Fibroblast of peridontal ligament (primary cell): Measurements from ENCODE around the gene SLC8B1.

Experiments used
- DNase-seq: peaks from one replicate; pipeline ENCODE4 v3.0.0-alpha.2; 2010; ENCODE audit errors: extremely low read depth

Gene SLC8B1

DNA sequence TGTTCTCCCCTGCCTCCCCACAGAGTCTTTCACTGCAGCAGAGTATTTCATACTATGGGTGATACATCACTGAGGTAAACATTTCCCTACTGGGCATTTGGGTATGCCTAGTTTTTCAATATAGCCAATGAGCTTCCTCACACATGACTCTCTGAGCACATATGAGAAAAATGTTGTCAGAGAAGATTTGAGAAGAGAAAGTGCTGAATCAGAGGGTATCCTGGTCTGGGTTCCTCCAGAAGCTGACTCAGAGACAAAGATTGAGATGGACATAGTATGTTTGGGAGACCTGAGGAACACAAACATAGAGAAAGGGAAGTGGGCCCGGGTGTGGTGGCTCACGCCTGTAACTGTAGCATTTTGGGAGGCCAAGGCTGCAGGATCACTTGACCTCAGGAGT is 12.6 kb downstream of the SLC8B1 start:
- DNase-seq = peak; percentile 85

DNA sequence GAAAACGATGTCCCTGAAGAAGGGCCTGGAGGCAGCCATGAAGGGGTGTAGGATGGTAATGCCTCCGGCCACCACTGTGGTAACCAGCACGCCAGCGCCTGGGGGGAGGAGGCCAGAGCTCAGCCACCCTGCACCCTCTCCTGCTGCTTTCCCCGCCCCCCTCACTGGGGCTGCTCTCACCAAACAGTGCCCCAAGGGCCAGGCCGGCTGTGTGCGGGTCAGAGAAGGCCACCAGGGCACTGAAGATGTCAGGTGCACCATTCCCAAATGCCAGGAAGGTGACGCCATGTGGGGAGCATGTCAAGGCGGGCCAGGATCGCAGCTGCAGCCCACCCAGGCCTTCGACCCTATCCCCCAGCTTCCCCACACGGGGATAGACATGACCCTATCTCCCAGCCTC is 14.5 kb downstream of the SLC8B1 start:
- DNase-seq = no peak

- no peak for DNase-seq
These were observed 15.8 kb downstream of the SLC8B1 start for GRCh38 chr12:113318900-113319628.

GRCh38 chr12:113318046-113318656 is 16.8 kb downstream of the SLC8B1 start:
- DNase-seq = no peak

- DNase-seq = no peak
These were observed 17.8 kb downstream of the SLC8B1 start for GRCh38 chr12:113317122-113317521.

DNA sequence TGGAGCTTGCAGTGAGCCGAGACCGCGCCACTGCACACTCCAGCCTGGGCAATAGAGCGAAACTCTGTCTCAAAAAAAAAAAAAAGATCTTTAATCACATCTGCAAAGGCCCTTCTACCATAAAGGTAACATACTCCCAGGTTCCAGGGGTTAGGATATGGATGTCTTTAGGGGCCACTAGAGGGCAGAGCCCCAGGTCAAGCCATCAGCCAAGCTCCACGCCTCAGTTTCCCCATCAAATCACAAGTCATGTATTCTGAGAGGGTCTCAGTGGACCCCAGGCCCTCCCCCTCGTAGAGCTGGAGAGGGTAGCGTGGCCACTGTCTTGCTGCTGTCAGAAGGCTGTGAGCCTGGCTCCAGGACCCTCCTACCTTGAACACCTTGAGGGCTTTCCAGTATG is 18.8 kb downstream of the SLC8B1 start:
- DNase-seq = no peak

GRCh38 chr12:113315358-113315757 is 19.6 kb downstream of the SLC8B1 start:
- no peak for DNase-seq

GRCh38 chr12:113314121-113314529 is 20.8 kb downstream of the SLC8B1 start:
- no peak for DNase-seq

- DNase-seq = no peak
These were observed 24.4 kb downstream of the SLC8B1 start for GRCh38 chr12:113310489-113310888.

DNA sequence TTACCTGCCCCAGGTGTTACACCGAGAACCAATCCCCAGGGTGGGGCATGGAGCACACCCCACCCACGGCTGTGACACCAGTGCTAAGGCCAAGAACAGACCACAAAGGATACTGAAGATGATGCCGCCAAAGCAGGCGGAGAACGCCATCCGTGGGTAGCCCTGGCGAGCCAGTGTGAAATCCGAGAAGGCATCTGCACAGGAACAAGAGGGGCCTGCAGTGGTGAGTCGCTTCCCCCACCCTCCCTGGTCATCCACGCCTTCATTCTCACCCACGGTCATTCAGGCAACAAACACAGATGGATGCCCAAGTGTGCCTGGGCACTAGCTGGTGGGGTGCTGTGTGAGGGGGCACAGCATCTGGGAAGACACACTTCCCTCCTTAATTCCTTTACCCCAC is 28.5 kb downstream of the SLC8B1 start:
- DNase-seq = no peak

DNA sequence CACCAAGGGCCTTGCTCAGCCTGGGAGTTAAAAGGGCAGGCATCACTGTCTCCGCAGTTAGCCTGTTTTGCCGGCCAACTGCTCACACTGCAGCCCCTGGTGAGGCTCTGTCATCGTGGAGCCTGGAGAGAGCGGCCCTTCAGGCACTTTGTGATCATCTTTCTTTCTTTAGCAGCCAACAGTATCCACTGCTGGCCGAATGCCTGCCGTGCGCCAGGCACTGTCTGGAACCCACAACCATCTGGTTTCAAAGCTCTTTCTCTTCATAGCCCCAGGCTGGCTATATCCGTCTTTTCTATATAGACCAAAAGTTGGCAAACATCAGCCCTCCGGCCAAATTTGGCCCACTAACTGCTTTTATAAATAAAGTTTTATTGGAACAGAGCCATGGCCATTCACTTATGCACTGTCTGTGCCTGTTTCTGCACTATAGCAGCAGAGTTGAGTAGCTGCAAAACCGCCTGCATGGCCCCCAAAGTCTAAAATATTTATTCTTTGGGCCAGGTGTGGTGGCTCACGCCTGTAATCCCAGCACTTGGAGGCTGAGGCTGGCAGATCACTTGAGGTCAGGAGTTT is 29.5 kb downstream of the SLC8B1 start:
- DNase-seq = no peak

- no peak for DNase-seq
These were observed 31.8 kb downstream of the SLC8B1 start for GRCh38 chr12:113302886-113303640.

GRCh38 chr12:113302466-113302865 is 32.4 kb downstream of the SLC8B1 start:
- no peak for DNase-seq

GRCh38 chr12:113301811-113302210 is 33.1 kb downstream of the SLC8B1 start:
- no peak for DNase-seq

- peak; percentile 69 for DNase-seq
These were observed 35.2 kb downstream of the SLC8B1 start for GRCh38 chr12:113299619-113300237.

DNA sequence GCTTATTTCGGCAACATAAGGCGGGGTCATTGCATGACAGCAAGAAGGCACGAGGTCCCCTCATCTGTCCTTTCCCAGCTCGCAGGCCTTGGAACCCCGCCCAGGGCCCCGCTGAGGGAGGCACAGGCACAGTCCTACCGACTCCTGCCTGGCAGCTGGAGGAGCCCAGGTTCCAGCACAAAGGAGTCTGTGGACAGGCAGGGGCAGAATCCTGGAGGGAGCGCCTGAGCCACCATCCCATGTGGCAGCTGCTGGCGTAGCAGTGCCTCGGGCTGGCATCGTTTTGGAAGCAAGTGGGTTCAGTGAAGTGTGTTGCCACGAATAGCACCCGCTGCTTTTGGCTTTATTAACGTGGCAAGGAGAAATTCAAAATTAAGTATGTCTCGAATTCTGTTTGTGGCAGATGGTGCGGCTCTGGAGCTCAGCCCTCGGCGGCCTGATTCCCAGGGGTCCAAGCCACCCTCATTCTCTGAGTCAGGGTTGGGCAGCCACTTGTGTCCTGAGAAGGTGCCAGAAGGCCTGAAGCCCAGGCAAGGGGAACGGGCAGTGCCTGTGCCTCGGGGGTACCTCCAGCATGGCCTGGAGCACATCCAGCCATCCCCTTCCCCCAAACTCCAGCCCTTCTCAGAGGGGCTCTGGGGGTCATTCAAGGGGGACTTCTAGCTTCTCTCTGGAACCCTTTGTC is 35.9 kb downstream of the SLC8B1 start:
- DNase-seq = no peak

DNA sequence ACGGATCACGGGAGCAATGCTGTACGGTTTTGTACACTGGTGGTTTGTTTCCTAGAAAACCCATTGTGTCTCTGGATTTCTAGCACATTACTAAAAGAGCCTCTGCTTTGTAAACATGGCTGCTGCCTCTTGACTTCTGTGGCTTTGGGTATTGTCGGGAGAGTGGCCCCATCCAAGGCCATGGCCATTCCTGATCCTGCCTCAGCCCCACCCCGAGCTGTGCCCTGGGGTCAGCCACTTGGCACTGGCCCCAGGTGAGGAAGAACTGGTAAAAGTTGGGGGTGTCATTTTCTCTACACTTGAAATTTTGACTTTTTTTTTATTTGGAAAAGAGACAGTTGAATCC is 36.5 kb downstream of the SLC8B1 start:
- DNase-seq = no peak

DNA sequence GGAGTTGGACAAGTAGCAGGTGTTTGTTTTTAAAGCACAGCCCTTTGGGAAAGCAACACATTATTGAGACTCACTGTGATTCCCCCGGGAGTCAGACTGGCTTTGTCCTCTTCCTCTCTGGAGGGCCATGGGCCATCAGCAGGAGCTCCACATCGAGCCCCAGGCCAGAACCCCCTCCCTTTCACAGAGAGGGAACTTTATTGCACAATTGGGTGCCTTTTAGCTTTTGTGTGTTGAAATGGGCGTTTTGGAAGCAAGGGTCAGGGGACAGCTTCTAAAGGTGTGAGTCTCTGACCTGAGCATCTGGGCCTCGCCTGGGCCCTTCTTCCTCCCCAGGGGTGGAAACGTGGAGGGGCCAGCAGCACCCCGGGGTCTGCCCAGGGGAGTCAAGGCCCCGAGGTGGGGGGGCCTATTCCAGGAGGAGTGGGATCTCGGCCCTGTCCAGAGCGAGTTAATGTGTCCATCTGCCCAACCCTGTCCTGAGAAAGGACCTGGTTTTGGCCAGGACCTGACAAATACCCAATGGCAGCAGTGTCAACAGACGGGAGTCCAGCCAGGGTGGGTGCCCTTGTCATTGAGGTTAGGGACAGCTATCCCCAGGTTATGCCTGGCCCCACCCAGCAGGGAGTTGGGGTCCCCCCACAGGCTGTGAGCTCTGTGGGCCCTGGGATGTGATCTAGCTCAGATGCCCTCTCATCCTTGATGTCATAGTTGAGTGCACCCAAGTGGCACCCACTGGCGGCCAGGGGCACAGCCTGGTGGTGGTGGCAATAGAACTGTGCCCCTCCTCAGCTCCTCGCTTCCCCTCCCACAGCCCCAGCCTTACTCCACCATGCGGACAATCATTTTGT is 37.1 kb downstream of the SLC8B1 start:
- DNase-seq = no peak

GRCh38 chr12:113297214-113297587 is 37.7 kb downstream of the SLC8B1 start:
- DNase-seq = no peak

- DNase-seq = no peak
These were observed 38.2 kb downstream of the SLC8B1 start for GRCh38 chr12:113296557-113297213.
